Measurements from ENCODE around the gene TGFB2. TPM values are rescaled to one million over a fixed set of nuclear protein-coding genes. Genes with fewer than 3 reads are reported as not detected.
A peak's percentile ranks its signal among the peaks of the same experiment; 100 is the strongest.

The TGFB2 gene
- total RNA-seq, 5 donors from 2014 or later (not counting 1 experiment from before 2014, with no cell fraction given), result 0.06 to 0.23 (median 0.23) TPM; not detected in 2

DNA sequence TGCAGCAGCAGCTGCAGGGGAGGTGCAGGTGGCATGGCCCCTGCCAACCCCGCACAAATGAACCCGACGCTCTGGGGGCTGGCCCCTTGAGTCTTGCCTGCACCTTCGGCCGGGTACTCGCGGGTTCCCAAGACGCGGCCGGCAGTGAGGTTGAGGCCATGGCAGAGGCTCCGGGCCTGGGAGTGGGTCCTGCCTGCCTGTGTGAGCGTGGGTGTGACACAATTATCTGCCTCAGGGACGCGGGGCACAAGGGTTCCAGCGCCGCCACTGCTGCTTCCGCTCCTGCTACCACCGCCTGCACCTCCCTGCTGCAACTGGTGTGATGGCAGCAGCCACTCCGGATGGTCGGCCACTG, 20.9 kb upstream of the TGFB2 start:
- no peak for ATAC-seq (replicated peaks in 1 of 4)
- Mint-ChIP-seq H3K27me3 (no peaks in the 10 kb centered on the region), H3K4me1 (no peaks in the 10 kb centered on the region), H3K9me3 (no peaks in the 10 kb centered on the region), H3K27ac (no peak overlapping the region), H3K4me3 (no peak overlapping the region), H3K36me3 (peaks cover 30% of the 10 kb centered on the region)
- H3K4me3 ChIP-seq (ENCODE audit: control insufficient read depth in 1 of 2, extremely low read depth in 1 of 2, low read length in 1 of 2), result no peak overlapping the region
- DNase-seq, result no peak
- H3K4me1 ChIP-seq (ENCODE audit: control insufficient read depth in 1 of 2, extremely low read depth in 1 of 2, insufficient read depth in 2 of 2, low read length in 2 of 2), result no peaks in the 10 kb centered on the region
- ChIA-PET POLR2A (no interaction called here), CTCF (no interaction called here)
- no peak overlapping the region for H3K27ac ChIP-seq (ENCODE audit: low read length)
- H3K9me3 ChIP-seq, result no peaks in the 10 kb centered on the region
- WGBS (ENCODE audit: insufficient coverage), result over 99% methylated on average over 12 of the region's 20 CpGs
- peaks cover 5 to 23% of the 10 kb centered on the region in 2 donors for H3K36me3 ChIP-seq (ENCODE audit: control insufficient read depth in 2 of 2, extremely low read depth in 1 of 2, insufficient read depth in 1 of 2, low read length in 1 of 2)
- no peaks in the 10 kb centered on the region for H3K27me3 ChIP-seq (replicated peaks in 1 of 2; ENCODE audit: control insufficient read depth in 2 of 2, extremely low read depth in 1 of 2, insufficient read depth in 2 of 2, low read length in 1 of 2)

GRCh38 chr1:218328769-218329168, 16.4 kb upstream of the TGFB2 start:
- ChIA-PET CTCF (interaction anchor here (0.6 to 1.3 kb wide), 9 partner anchors 15 to 1088 kb away, joined by 3 to 6 read pairs (median 3); no protein-coding TSS in a partner anchor), POLR2A (no interaction called here)
- no peaks in the 10 kb centered on the region for H3K4me1 Mint-ChIP-seq
- H3K9me3 Mint-ChIP-seq, result no peaks in the 10 kb centered on the region
- no peak overlapping the region for H3K4me3 Mint-ChIP-seq
- no peaks in the 10 kb centered on the region for H3K9me3 ChIP-seq
- peak in 1 of 35 experiments; percentile 3 for DNase-seq
- 88% methylated on average over 2 of the region's 3 CpGs for WGBS (ENCODE audit: insufficient coverage)
- no peaks in the 10 kb centered on the region for H3K27me3 ChIP-seq (replicated peaks in 1 of 2; ENCODE audit: control insufficient read depth in 2 of 2, extremely low read depth in 1 of 2, insufficient read depth in 2 of 2, low read length in 1 of 2)
- no peaks in the 10 kb centered on the region for H3K27me3 Mint-ChIP-seq
- H3K36me3 Mint-ChIP-seq, result peaks cover 31% of the 10 kb centered on the region
- H3K4me3 ChIP-seq (ENCODE audit: control insufficient read depth in 1 of 2, extremely low read depth in 1 of 2, low read length in 1 of 2), result no peak overlapping the region
- H3K36me3 ChIP-seq (ENCODE audit: control insufficient read depth in 2 of 2, extremely low read depth in 1 of 2, insufficient read depth in 1 of 2, low read length in 1 of 2), result peaks cover 0 to 6% of the 10 kb centered on the region in 2 donors
- H3K27ac ChIP-seq (ENCODE audit: low read length), result no peak overlapping the region
- H3K4me1 ChIP-seq (ENCODE audit: control insufficient read depth in 1 of 2, extremely low read depth in 1 of 2, insufficient read depth in 2 of 2, low read length in 2 of 2), result no peaks in the 10 kb centered on the region
- H3K27ac Mint-ChIP-seq, result no peak overlapping the region
- no peak for ATAC-seq (replicated peaks in 1 of 4)

DNA sequence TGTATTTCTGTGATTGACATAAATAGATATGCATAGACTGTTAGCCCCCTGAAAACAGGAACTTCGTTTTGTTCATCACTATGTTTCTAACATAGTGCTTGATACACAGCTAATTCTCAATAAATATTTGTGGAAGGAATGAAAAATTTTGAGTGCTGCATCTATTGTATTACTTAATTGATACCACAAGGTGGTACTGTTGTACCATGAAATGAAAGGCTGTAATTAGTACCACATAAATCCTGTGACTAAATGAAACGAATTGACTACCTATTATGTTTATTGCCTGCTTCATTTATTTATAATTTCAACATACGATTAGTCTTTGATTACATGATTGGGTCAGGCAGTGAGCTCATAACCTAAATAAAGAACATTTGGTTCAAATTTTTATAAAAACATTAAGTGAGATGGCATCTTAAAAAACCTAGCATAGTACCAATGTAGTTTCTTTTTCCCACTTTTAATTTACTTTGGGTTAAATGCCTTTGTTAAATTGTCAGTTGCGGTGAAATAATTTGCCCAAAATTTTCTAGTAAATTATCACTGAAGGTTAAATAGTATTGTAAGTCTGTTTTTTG, 15.0 kb upstream of the TGFB2 start:
- no peak overlapping the region for H3K4me3 Mint-ChIP-seq
- WGBS (ENCODE audit: insufficient coverage), result no CpG with 5 or more reads among the region's 4 CpGs
- no peak overlapping the region for H3K4me3 ChIP-seq (ENCODE audit: control insufficient read depth in 1 of 2, extremely low read depth in 1 of 2, low read length in 1 of 2)
- H3K4me1 ChIP-seq (ENCODE audit: control insufficient read depth in 1 of 2, extremely low read depth in 1 of 2, insufficient read depth in 2 of 2, low read length in 2 of 2), result no peaks in the 10 kb centered on the region
- ChIA-PET CTCF (interaction anchor here (0.6 to 1.7 kb wide), 22 partner anchors 8 to 1090 kb away, joined by 3 to 5 read pairs (median 3); no protein-coding TSS in a partner anchor), POLR2A (no interaction called here)
- no peak overlapping the region for H3K27ac Mint-ChIP-seq
- H3K9me3 ChIP-seq, result no peaks in the 10 kb centered on the region
- no peaks in the 10 kb centered on the region for H3K27me3 Mint-ChIP-seq
- peaks cover 27% of the 10 kb centered on the region for H3K36me3 Mint-ChIP-seq
- H3K4me1 Mint-ChIP-seq, result no peaks in the 10 kb centered on the region
- peak in 1 of 35 experiments; percentile 67 for DNase-seq
- no peak overlapping the region for H3K27ac ChIP-seq (ENCODE audit: low read length)
- ATAC-seq (replicated peaks in 1 of 4), result peak in 2 of 4 experiments; percentile 26 to 57
- peaks cover 0 to 3% of the 10 kb centered on the region in 2 donors for H3K36me3 ChIP-seq (ENCODE audit: control insufficient read depth in 2 of 2, extremely low read depth in 1 of 2, insufficient read depth in 1 of 2, low read length in 1 of 2)
- H3K9me3 Mint-ChIP-seq, result no peaks in the 10 kb centered on the region
- no peaks in the 10 kb centered on the region for H3K27me3 ChIP-seq (replicated peaks in 1 of 2; ENCODE audit: control insufficient read depth in 2 of 2, extremely low read depth in 1 of 2, insufficient read depth in 2 of 2, low read length in 1 of 2)

DNA sequence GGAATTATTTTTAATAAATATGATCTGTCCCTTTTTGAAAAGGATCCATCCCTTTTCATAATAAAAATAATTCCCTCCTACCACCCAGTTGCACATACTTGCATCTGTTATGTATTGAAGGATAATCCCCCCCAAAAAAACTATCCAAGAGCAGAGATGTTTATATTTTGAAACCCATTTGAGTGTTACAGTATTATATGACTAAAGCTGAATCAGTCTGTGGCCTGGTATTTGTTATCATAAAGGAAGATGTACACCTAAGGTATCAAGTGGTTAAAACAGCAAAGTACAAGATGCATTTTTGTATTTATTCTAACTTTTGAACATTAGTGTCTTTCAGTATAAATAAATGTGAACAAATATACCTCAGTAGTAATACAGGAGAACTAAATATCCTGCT, 12.7 kb upstream of the TGFB2 start:
- Mint-ChIP-seq H3K9me3 (no peaks in the 10 kb centered on the region), H3K4me3 (no peak overlapping the region), H3K27me3 (no peaks in the 10 kb centered on the region), H3K36me3 (peaks cover 24% of the 10 kb centered on the region), H3K27ac (no peak overlapping the region), H3K4me1 (no peaks in the 10 kb centered on the region)
- Histone ChIP-seq H3K9me3 (no peaks in the 10 kb centered on the region), H3K27ac (ENCODE audit: low read length) (no peak overlapping the region), H3K4me3 (ENCODE audit: control insufficient read depth in 1 of 2, extremely low read depth in 1 of 2, low read length in 1 of 2) (no peak overlapping the region), H3K36me3 (ENCODE audit: control insufficient read depth in 2 of 2, extremely low read depth in 1 of 2, insufficient read depth in 1 of 2, low read length in 1 of 2) (no peaks in the 10 kb centered on the region), H3K4me1 (ENCODE audit: control insufficient read depth in 1 of 2, extremely low read depth in 1 of 2, insufficient read depth in 2 of 2, low read length in 2 of 2) (no peaks in the 10 kb centered on the region), H3K27me3 (replicated peaks in 1 of 2; ENCODE audit: control insufficient read depth in 2 of 2, extremely low read depth in 1 of 2, insufficient read depth in 2 of 2, low read length in 1 of 2) (no peaks in the 10 kb centered on the region)
- DNase-seq, result no peak
- CTCF ChIA-PET, result no interaction called here
- ATAC-seq (replicated peaks in 1 of 4), result no peak
- POLR2A ChIA-PET, result interaction anchor here in 1 of 2 donors (0.8 kb wide), 1 partner anchor 388 kb away, joined by 4 read pairs; no protein-coding TSS in a partner anchor

GRCh38 chr1:218336328-218336727, 8.8 kb upstream of the TGFB2 start:
- H3K27me3 ChIP-seq (replicated peaks in 1 of 2; ENCODE audit: control insufficient read depth in 2 of 2, extremely low read depth in 1 of 2, insufficient read depth in 2 of 2, low read length in 1 of 2), result no peaks in the 10 kb centered on the region
- no peaks in the 10 kb centered on the region for H3K9me3 ChIP-seq
- ATAC-seq (replicated peaks in 1 of 4) (no peak), DNase-seq (no peak)
- POLR2A ChIA-PET, result no interaction called here
- H3K4me1 ChIP-seq (ENCODE audit: control insufficient read depth in 1 of 2, extremely low read depth in 1 of 2, insufficient read depth in 2 of 2, low read length in 2 of 2), result no peaks in the 10 kb centered on the region
- no peak overlapping the region for H3K4me3 ChIP-seq (ENCODE audit: control insufficient read depth in 1 of 2, extremely low read depth in 1 of 2, low read length in 1 of 2)
- H3K36me3 Mint-ChIP-seq, result peaks cover 27% of the 10 kb centered on the region
- H3K4me1 Mint-ChIP-seq, result no peaks in the 10 kb centered on the region
- CTCF ChIA-PET, result no interaction called here
- H3K27me3 Mint-ChIP-seq, result peaks cover 0 to 3% of the 10 kb centered on the region in 2 donors
- H3K9me3 Mint-ChIP-seq, result no peaks in the 10 kb centered on the region
- WGBS (ENCODE audit: insufficient coverage), result 81% methylated on average over 2 of the region's 2 CpGs
- H3K27ac Mint-ChIP-seq, result no peak overlapping the region
- H3K27ac ChIP-seq (ENCODE audit: low read length), result no peak overlapping the region
- H3K4me3 Mint-ChIP-seq, result no peak overlapping the region
- H3K36me3 ChIP-seq (ENCODE audit: control insufficient read depth in 2 of 2, extremely low read depth in 1 of 2, insufficient read depth in 1 of 2, low read length in 1 of 2), result no peaks in the 10 kb centered on the region

- H3K27me3 ChIP-seq (replicated peaks in 1 of 2; ENCODE audit: control insufficient read depth in 2 of 2, extremely low read depth in 1 of 2, insufficient read depth in 2 of 2, low read length in 1 of 2), result no peaks in the 10 kb centered on the region
- Mint-ChIP-seq H3K27me3 (peaks cover 5 to 14% of the 10 kb centered on the region in 2 donors), H3K36me3 (peaks cover 20% of the 10 kb centered on the region), H3K9me3 (no peaks in the 10 kb centered on the region), H3K4me3 (no peak overlapping the region), H3K4me1 (no peaks in the 10 kb centered on the region), H3K27ac (no peak overlapping the region)
- no peak overlapping the region for H3K4me3 ChIP-seq (ENCODE audit: control insufficient read depth in 1 of 2, extremely low read depth in 1 of 2, low read length in 1 of 2)
- CTCF ChIA-PET, result interaction anchor here (0.5 to 1.4 kb wide), 3 partner anchors 15 to 1785 kb away, joined by 3 read pairs; no protein-coding TSS in a partner anchor
- DNase-seq (peak in 1 of 35 experiments; percentile 25), ATAC-seq (replicated peaks in 1 of 4) (no peak)
- no CpG with 5 or more reads among the region's 1 CpG for WGBS (ENCODE audit: insufficient coverage)
- H3K4me1 ChIP-seq (ENCODE audit: control insufficient read depth in 1 of 2, extremely low read depth in 1 of 2, insufficient read depth in 2 of 2, low read length in 2 of 2), result no peaks in the 10 kb centered on the region
- no peaks in the 10 kb centered on the region for H3K36me3 ChIP-seq (ENCODE audit: control insufficient read depth in 2 of 2, extremely low read depth in 1 of 2, insufficient read depth in 1 of 2, low read length in 1 of 2)
- no peak overlapping the region for H3K27ac ChIP-seq (ENCODE audit: low read length)
- POLR2A ChIA-PET, result no interaction called here
- no peaks in the 10 kb centered on the region for H3K9me3 ChIP-seq
Measured at GRCh38 chr1:218339267-218339831, 5.8 kb upstream of the TGFB2 start.
